ENCODE results near the gene BCL2. TPM values are rescaled to one million over a fixed set of nuclear protein-coding genes. Genes with fewer than 3 reads are reported as not detected.

Gene BCL2
- total RNA-seq, 1 experiment from 2014 or later = 1.3 TPM

DNA sequence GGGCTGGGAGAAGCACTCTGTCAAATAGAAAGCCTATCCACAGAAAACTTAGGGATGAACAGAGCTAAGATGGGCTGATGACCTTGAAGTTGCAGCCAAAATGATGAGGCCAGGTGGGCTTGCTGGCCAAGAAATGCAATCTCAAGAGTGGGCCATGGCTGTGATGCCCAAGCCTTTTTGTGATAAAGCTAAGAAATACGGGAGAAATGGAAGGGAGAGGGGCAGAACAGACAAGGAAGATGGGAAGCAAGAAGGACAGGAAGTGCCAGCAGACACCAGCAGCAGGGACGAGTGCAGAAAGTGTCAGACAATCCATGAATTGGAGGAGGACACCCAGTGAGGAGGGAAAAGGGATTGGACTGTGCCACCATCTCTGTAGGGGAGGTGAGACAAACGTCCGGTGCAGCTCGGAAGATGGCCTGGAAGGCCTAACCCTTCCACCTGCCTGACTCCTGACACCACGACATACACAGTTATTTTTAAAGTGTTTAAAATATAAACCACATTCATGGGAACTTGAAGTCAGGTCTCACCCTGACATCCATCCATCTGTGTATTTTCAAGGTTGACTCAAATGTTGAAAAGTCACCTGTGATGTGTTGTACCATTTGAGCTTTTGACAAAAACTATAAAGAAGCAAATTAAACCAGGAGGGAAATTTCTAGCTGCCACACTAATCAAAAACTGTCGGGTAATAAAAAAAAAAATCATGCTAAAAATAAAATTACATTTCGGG is 105.5 kb downstream of the BCL2 start:
- Histone ChIP-seq H2BK15ac (ENCODE audit: low read depth, low read length) (no peak overlapping the region), H3K27me3 (ENCODE audit: insufficient read depth, low read length) (no peaks in the 10 kb centered on the region), H3K9ac (ENCODE audit: extremely low read depth, insufficient read length, low read length) (no peak overlapping the region), H2BK5ac (ENCODE audit: insufficient read length, low read length) (no peak overlapping the region), H2AK5ac (ENCODE audit: insufficient read length, low read length) (no peak overlapping the region), H3K14ac (ENCODE audit: insufficient read depth, low read length) (no peak overlapping the region; the same call in 1 of the 2 replicates), H3K27ac (ENCODE audit: insufficient read length, low read depth, low read length) (no peak overlapping the region), H4K8ac (replicated peaks; ENCODE audit: insufficient read length, low read depth, low read length) (no peak overlapping the region), H3K56ac (ENCODE audit: insufficient read length, low read depth, low read length) (no peak overlapping the region), H3K23me2 (ENCODE audit: insufficient read length, low read depth, low read length, poor library complexity, severe bottlenecking) (no peaks in the 10 kb centered on the region), H3K4me2 (ENCODE audit: insufficient read depth, insufficient read length, low read length) (no peak overlapping the region), H2AFZ (ENCODE audit: low read length) (no peak overlapping the region), H3K79me2 (ENCODE audit: insufficient read depth, low read length) (no peaks in the 10 kb centered on the region), H3K18ac (ENCODE audit: insufficient read length, low read depth, low read length) (no peak overlapping the region), H3K4ac (ENCODE audit: low read depth, low read length) (no peak overlapping the region), H4K5ac (ENCODE audit: insufficient read length, low read depth, low read length) (no peak overlapping the region), H2BK20ac (ENCODE audit: low read depth, low read length, poor library complexity, severe bottlenecking) (no peak overlapping the region), H2BK120ac (ENCODE audit: low read depth, low read length, poor library complexity, severe bottlenecking) (no peak overlapping the region), H3T11ph (ENCODE audit: low read length) (no peak overlapping the region), H3K9me3 (ENCODE audit: control insufficient read depth, low read depth, low read length) (no peaks in the 10 kb centered on the region), H4K91ac (ENCODE audit: insufficient read length, low read depth, low read length) (no peak overlapping the region), H2BK12ac (ENCODE audit: insufficient read length, low read depth, low read length) (no peak overlapping the region), H4K20me1 (ENCODE audit: control insufficient read depth, insufficient read depth, insufficient read length) (no peaks in the 10 kb centered on the region), H3K23ac (ENCODE audit: insufficient read length, low read depth, low read length) (no peak overlapping the region), H3K79me1 (ENCODE audit: insufficient read depth, low read depth, low read length, poor library complexity, severe bottlenecking) (no peaks in the 10 kb centered on the region), H3K4me1 (ENCODE audit: insufficient read depth, low read length) (no peaks in the 10 kb centered on the region)
- Mint-ChIP-seq H3K4me1 (no peaks in the 10 kb centered on the region), H3K36me3 (ENCODE audit: insufficient read depth in 1 of 3, low read depth in 3 of 3) (peaks cover 0 to 5% (median 2%) of the 10 kb centered on the region in 3 experiments; a peak in 1 of 7 replicates), H3K9me3 (peaks cover 4 to 9% of the 10 kb centered on the region in 2 experiments; a peak in 3 of 5 replicates), H3K4me3 (no peak overlapping the region), H3K27me3 (ENCODE audit: low read depth) (no peaks in the 10 kb centered on the region; the same call in 1 of the 2 replicates), H3K27ac (no peak overlapping the region; a peak in 1 of 7 replicates)
- TF ChIP-seq, protein P1, sequence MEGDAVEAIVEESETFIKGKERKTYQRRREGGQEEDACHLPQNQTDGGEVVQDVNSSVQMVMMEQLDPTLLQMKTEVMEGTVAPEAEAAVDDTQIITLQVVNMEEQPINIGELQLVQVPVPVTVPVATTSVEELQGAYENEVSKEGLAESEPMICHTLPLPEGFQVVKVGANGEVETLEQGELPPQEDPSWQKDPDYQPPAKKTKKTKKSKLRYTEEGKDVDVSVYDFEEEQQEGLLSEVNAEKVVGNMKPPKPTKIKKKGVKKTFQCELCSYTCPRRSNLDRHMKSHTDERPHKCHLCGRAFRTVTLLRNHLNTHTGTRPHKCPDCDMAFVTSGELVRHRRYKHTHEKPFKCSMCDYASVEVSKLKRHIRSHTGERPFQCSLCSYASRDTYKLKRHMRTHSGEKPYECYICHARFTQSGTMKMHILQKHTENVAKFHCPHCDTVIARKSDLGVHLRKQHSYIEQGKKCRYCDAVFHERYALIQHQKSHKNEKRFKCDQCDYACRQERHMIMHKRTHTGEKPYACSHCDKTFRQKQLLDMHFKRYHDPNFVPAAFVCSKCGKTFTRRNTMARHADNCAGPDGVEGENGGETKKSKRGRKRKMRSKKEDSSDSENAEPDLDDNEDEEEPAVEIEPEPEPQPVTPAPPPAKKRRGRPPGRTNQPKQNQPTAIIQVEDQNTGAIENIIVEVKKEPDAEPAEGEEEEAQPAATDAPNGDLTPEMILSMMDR (conservative IDR thresholded peaks at IDR 0.05) = no peak
- no CpG with 5 or more reads among the region's 8 CpGs for WGBS (ENCODE audit: extremely low coverage, insufficient read length, low lambda C conversion rate)
- DNase-seq = no peak

Measured in H9 (cell line).